Left colon (tissue), 2 donors: ENCODE data around the gene SORL1-AS1.
A peak's percentile ranks its signal among the peaks of the same experiment; 100 is the strongest.

Experiments used
- ATAC-seq: fragments of 200-7000 bp; cut with Tn5 transposase; one replicate; pipeline ENCODE4 v1.9.1; 2020; ENCODE audit warnings: mild to moderate bottlenecking, moderate library complexity
- DNase-seq, 2 donors: peaks; one replicate each; pipeline ENCODE4 v3.0.0-alpha.2; 2020
- intact Hi-C, 2 donors: fragments of 100-400 bp; cut with DNase I in 1 of 2; cut with micrococcal nuclease in 1 of 2; formaldehyde crosslinking; loops; one replicate each; pipeline versions ENCODE4 v1.11.2 to v1.14.0; 2022; cut with DNase I, micrococcal nuclease
- donor health status: DM: no; HTN: no; CAD: no.
- donor health status: DM: yes; HTN: yes; CAD: no.

Gene SORL1-AS1

DNA sequence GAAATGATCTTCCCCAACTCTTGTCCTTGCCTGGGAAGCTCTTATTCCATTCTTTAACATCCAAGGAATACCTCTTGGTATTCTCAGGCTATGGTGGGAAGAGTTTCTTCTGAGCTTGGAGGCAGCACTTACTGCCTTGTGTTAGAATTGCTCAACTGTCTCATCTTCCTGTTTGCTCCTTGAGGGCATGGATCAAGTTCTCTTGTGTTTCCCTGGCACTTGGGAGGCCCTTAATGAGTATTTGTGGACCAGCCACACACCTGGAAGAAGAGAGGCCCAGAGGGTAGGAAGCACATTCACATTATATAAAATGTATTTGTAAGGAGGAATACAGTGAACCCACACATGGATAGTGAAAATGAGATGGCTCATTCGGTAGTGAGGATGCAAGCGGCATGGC, 3.4 kb upstream of the SORL1-AS1 start:
- no peak for DNase-seq
- intact Hi-C loops: no loop called here
- ATAC-seq: no peak

DNA sequence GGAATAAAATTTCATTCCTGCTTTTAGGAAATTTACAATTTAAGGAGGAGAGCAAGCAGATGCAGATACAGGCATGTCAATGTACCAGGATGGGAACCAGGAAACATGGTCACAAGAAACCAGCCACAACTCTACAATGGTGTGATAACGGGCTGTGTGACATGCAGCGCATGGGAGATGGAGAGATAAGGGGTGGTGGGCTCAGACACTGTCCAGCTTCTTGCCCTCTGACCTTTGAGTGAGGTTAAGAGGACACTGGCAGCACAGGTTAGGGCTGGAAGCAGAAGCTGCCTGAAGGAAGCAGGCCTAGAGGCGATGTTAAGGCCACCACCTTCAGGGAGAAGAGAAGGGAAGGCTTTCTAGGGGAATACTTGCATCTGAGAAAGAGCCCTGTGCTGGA, 2.3 kb upstream of the SORL1-AS1 start:
- intact Hi-C loops: no loop called here
- ATAC-seq: no peak
- DNase-seq: no peak

DNA sequence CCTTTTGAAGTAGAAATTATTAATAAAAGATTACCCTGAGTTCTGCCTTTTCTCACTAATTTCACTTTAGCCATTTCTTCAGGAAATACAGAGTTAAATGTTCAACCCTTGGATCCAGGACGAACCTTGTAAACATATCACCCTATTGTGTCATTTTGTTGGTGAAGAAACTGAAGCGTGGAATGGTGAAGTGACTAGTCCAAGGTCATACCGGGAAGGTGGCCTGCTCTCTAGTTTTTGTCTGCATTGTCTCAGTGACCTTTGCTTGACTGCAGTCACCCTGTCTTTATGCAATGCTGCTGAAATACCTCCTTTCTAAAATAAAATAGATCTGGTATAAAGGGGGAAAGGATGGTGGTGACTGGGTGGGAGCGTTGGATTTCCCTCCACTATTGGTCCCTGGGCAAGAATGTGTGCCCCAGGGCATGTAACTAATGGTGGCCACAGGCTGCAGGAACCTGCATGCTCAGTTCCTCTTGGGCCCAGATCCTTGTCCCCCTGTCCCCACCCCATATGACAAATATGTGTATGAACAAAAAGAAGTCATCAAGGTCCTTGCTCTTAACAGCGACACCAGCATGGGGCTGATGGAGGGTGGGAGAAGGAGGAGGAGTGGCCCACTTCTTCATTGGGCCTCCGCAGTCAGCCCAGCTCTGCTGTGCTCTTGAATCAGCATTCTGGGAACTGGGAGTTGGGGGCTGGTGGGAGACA, 977 bp upstream of the SORL1-AS1 start:
- intact Hi-C loops: no loop called here
- DNase-seq: no peak
- no peak for ATAC-seq

DNA sequence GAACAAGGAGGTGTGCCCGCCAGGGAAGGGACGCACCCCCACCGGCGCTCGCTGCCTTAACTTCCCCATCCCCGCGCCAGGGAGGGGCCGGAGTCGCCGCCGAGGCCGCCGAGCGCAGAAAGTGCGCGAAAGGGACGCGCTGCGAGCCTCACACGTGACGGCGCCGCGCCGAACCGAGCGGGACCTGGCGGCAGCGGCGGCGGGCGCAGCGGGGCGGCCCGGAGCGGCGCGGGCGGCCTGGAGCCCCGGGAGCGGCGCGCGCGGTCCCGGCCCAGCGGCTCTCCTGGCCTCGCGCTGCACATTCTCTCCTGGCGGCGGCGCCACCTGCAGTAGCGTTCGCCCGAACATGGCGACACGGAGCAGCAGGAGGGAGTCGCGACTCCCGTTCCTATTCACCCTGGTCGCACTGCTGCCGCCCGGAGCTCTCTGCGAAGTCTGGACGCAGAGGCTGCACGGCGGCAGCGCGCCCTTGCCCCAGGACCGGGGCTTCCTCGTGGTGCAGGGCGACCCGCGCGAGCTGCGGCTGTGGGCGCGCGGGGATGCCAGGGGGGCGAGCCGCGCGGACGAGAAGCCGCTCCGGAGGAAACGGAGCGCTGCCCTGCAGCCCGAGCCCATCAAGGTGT, 670 bp downstream of the SORL1-AS1 start, which contains the start of gene SORL1:
Gene SORL1 (plus strand): TSS at position 329 of the 623 bp plus-strand sequence. CDS start 18 bp downstream, at position 347.
- DNase-seq (peak; percentile 63 to 88), ATAC-seq (peak; percentile 64)
- intact Hi-C loops: no loop called here

DNA sequence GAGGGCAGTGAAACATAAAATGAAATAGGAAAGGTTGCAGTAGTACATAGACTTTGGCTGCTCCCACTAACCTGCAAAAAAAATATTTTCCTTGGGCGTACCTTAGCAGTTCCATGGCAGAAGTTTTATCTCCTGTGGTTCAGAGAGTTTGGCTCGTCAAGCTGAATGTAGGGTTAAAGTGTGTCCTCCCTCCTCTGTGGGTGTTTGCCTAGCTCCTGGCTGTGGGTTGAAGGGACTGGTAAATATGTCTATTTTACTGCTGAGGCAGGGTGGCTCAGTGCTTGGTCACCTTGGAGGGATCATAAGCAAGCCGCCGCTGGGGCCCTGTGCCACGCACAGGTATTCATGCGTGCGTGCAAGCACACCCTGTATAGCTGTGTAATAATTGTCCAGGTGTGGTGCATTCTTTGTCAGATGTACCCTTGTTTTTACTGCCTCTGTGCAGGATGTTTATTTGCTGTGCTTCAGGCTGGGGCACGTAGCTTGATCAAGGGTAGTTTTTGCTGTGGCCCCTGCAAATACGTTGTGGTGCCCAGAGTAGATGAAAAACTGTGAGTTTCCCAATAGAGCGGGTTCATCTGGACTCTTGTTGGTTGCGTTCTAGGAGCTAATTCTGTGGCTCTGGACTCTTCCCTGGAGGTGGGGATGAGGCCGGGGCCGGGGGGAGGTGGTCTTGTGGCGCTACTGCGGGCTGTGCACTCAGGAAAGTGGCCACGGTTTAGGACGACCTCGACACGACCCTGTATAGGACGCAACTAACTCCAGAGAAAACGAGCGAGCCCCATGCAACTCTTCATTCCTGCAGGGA, 1.4 kb downstream of the SORL1-AS1 start:
- ATAC-seq: peak; percentile 82
- intact Hi-C loops: no loop called here
- peak; percentile 84 to 90 for DNase-seq

DNA sequence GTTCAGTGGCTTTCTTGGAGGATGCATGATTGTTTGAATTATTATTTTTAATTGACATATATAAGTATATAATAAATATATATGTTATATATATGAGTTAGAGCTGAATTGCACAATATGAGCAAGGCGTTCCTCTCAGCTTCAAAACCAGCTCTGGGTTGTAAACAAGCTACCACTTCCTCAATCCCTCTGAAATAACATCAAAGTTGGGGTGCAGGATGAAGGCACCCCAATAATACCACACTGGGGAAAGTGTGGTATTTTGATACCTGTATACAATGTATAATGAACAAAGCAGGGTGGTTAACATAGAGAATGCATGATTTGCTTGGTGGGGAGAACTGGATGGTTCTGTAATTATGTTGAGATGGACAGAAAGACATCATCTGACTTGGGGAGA, 2.4 kb downstream of the SORL1-AS1 start:
- intact Hi-C loops: no loop called here
- DNase-seq: no peak
- no peak for ATAC-seq

DNA sequence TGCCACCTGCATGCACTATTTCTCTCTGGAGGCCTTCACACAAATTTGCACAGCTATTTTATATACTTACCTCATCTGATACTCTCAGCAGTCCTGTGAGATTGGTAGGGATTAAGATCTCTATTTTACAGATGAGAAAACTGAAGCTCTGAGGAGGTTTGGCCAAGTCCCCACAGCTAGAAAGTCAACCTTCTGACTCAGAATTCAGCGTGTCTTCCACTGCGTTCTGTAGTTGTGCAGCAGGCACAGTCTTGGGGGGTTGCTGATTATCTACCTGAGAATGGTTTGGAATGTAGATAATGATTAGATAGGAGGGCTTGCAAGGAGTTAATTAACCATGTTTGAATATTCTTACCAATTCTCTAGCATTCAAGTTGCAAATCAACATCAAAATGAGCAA, 3.1 kb downstream of the SORL1-AS1 start:
- DNase-seq (no peak), ATAC-seq (no peak)
- intact Hi-C loops: no loop called here

DNA sequence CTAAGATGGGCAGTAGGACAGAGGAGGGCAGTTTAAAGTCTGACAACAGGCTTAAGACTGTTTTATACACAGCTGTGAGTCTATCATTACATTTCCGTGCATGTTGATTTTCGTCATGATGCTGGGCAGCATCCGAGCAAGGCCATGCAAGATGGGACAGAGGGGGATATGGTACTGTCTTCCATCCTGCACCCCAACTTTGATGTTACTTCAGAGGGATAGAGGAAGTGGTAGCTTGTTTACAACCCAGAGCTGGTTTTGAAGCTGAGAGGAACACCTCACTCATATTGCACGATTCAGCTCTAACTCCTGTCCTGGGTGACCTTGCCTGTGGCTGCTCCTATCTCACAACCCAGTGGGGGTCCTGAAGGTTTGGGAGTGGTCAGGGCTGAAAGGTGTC, 3.6 kb downstream of the SORL1-AS1 start:
- DNase-seq (no peak), ATAC-seq (no peak)
- intact Hi-C loops: no loop called here

DNA sequence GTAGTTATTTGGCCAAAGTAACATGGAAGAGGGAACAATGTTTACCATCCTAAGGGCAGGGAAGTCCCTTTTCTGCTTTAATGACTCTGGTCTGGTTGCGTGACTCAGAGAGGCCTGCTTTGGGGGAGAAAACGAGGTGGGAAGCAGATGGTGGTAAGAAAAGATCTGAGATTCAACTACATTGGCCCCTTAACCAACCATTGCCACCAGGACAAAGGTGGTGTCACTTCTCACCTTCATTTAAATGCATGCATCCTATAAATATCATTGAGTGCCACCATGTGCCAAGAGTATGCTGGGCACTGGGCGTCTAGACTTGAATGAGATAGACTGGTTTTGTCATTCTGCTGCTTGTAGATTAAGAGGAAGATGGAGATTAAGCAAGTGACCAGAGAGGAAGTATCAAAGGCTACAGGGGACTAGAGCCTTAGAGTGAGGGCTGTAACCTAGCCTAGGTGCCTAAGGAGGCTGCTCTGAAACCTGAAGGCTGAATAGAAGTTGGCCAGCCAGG, 4.3 kb downstream of the SORL1-AS1 start:
- intact Hi-C loops: no loop called here
- DNase-seq (no peak), ATAC-seq (no peak)

DNA sequence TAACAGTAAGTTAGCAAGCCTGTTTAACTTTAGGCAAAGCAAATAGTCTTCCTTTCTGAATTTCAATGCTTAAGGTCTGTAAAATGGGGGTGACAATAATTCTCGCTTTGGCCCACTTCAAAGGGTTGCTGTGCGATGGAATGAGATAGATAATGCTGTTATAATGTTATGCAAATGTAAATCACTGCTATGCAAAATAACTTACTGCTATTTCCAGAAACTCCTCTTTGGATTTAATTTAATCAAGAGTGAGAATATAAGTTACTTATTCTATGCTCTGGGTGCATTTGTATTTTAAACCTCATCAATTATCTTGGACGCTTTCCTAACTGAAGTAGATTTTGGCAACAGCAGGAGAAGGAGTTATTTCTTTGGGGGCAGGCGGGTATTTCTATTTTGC, 4.8 kb downstream of the SORL1-AS1 start:
- ATAC-seq: no peak
- intact Hi-C loops: no loop called here
- DNase-seq: no peak

DNA sequence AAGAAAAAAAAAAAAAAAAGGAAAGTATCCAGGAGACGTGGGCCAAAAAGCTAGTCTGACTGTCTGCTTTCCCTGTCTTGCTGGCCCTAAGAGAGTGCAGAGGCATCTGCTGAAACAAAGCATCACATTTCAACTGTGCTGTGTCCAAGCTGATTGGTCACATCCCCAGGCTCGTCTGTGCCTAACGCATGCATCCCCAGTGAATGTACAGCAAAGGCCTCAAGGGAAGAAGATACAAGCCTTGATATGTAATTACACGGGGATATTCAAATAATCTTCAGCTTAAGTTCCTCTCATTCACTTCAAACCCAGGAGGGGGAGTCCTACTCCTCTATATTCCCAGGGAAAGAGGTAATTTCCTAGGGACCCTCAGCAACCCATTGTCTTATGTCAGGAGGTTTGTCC, 6.0 kb downstream of the SORL1-AS1 start:
- ATAC-seq: no peak
- DNase-seq: no peak
- intact Hi-C loops: no loop called here

DNA sequence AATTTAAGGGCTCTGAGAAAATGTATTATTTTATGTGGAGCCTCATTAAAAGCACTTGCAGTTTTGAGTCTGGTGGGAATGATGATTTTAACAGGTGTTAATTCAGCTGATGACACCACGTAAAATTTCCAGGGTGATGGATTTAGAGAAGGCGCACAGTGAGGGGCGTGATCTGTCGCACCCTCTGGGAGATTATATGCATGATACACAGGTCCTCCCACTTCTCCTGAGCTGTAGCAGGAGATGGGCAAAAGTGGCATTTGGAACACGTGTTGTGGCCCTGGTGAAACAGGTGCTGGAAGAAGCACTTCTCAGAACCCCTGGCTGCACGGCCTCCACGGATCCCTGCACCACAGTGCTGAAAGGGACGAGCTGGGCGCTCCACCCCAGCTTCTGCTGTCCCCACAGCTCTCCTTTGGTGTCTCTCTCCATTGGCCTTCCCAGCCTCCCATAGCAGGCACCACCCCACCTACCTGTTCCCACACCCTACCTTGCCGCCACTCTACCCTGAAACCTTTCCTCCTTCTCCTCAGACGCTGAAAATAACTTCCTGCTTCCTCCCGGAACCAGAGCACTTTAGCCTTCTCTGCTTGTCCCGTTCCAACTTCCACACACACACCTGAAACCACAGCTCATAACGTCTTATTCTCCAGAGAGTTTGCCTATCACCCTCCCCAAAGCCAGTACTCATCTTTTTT, 7.5 kb downstream of the SORL1-AS1 start:
- intact Hi-C loops: no loop called here
- ATAC-seq (peak; percentile 95), DNase-seq (peak; percentile 39 to 53)

DNA sequence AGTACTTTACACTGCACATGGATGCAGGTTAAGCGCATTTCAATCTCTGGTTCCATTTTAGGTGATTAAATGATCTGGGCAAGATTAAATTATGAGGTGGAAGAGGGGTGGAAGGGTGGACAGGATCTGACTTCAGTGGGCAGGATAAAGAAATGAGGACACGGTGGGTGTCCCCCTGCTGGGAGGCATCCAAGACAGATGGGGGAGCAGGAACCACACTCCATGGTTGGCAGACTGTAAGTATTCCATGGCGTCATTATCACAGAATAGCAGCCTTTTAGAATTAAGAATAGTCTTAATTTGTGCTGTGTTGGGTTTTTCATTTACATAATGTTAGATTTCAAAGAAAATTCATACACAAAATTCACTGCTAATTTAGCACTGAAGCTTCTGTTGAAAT, 8.2 kb downstream of the SORL1-AS1 start:
- no peak for ATAC-seq
- intact Hi-C loops: no loop called here
- DNase-seq: no peak

DNA sequence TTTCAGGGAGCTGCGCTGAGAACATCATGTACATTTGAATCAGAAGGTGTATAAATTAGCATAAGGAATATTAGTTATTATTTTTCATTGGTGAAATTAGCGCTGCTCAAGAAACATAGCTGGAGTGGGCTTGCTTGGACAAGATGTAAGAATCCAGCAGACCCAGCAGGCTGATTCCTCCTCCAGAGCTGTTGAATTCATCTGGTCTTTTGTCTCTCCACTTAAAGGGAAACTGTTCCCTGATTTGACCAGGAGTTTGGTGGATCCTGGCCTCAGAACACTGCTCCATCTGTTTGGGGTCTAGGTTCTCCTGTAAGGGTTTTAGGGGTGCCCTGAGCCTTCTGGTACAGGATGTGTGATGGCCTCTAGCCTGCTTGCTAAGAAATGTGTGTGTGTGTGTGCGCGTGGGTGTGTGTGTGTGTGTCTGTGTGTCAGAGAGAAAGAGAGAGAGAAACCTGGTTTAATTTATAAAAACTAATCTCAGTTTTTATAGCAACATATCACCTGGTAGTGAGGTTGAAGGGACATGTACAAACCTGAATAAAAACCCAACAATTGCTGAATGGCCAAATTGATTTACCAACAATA, 9.0 kb downstream of the SORL1-AS1 start:
- intact Hi-C loops: no loop called here
- ATAC-seq: no peak
- no peak for DNase-seq

DNA sequence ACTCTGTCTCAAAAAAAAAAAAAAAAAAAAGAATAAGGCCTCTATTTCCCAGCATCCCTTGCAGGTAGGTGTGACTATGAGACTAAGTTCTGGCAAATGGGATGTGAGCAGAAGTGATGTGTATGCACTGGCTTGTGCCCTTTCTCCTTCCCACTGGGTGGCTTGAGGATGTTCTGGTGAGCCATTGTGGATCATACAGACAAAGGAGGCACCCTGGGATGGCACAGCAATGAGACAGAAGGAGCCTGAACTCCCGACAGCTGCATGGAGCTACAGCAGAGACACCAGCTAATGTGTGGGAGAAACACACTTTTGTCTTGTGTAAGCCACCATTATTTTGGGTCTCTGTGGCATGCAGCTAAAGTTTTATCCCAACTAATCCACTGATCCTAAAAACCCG, 11.2 kb downstream of the SORL1-AS1 start:
- intact Hi-C loops: no loop called here
- no peak for DNase-seq
- no peak for ATAC-seq

DNA sequence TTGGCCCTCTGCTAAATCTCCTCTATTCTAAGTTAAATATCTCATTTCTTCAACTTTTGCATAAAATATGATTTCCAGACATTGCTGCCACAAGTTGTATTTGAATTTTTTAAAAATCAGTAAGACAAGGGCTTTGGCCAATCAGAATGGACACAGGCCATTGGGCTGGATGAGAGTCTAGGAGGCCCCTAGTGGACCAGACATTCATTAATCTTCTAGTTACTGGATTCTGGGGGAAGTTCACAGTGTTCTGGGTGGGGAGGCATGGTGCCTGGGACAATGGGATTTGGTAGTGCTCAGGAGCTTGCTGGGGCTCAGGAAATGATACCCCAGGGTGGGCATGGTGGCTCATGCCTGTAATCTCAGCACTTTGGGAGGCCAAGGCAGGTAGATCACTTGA, 13.0 kb downstream of the SORL1-AS1 start:
- intact Hi-C loops: no loop called here
- DNase-seq (no peak), ATAC-seq (no peak)

DNA sequence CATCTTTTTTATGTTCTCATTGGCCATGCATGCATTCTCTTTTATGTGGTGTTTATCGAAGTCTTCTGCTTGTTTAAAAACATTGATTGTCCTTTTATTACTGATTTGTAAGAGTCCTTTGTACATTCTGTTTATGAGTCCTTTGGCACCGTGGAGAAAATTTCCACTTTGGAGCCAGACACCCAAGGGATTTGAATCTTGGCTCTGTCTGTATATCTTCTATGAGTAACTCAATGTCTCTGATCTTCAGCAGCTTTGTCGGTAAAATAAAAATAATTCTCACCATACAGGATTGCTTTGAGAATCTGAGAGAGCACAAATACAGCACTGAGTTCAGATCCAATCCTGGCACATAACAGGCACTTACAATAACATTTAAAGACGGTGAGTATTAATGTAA, 13.4 kb downstream of the SORL1-AS1 start:
- no peak for ATAC-seq
- no peak for DNase-seq
- intact Hi-C loops: no loop called here

DNA sequence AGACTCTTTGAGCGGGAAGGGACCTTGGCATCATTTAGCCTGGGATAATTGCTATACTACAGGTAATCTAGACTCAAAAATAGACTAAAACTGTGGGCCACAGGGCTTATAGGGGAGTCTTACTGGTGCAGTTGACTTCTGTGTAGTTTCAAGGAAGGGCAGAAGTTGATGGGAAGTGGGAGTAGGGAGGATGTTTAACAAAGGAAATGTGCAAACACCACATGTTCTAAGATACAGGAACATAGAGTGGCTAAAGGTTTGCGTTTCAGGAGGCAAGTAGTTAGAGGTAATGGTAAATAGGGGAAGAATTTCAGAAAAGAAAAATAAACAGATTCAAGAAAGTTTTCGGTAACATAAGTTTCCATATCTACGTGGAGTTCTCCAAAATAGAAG, 15.1 kb downstream of the SORL1-AS1 start:
- intact Hi-C loops: no loop called here
- no peak for ATAC-seq
- no peak for DNase-seq
